Measurements from ENCODE around the gene SLK. TPM values are rescaled to one million over a fixed set of nuclear protein-coding genes. Genes with fewer than 3 reads are reported as not detected.

Gene SLK
- total and polyA plus RNA-seq, 2 of the 4 experiments (the other 2 are of a cell fraction), result 8.1 to 21.5 TPM

- Histone ChIP-seq H3K9ac (ENCODE audit: low read depth, low read length) (no peak overlapping the region), H2BK120ac (ENCODE audit: low read depth, low read length) (no peak overlapping the region), H3K36me3 (ENCODE audit: control insufficient read depth, insufficient read depth, low read length) (no peaks in the 10 kb centered on the region), H3K4me2 (ENCODE audit: low read depth, low read length) (no peak overlapping the region), H2BK20ac (ENCODE audit: low read depth, low read length) (no peak overlapping the region), H3K23ac (ENCODE audit: low read depth, low read length) (no peak overlapping the region), H2AFZ (replicated peaks; ENCODE audit: low read length, poor library complexity) (no peak overlapping the region), H3K27ac (ENCODE audit: insufficient read depth, low read length) (no peak overlapping the region), H3K4me3 (ENCODE audit: insufficient read depth, low read depth, low read length) (no peak overlapping the region), H4K20me1 (ENCODE audit: insufficient read depth, low read length) (no peaks in the 10 kb centered on the region), H3K4ac (ENCODE audit: low read depth, low read length) (no peak overlapping the region), H2AK5ac (ENCODE audit: low read depth, low read length) (no peak overlapping the region), H3K4me1 (ENCODE audit: control insufficient read depth, insufficient read depth, low read length) (0 out of 2 replicates have a peak, but pooled peaks cover 2% of the 10 kb centered on the region), H2BK5ac (ENCODE audit: low read depth, low read length, poor library complexity, severe bottlenecking) (no peak overlapping the region), H3K27me3 (ENCODE audit: control insufficient read depth, insufficient read depth, low read length) (peaks cover 49% of the 10 kb centered on the region), H3K18ac (ENCODE audit: low read depth, low read length) (no peak overlapping the region), H3K9me1 (ENCODE audit: insufficient read depth, low read length) (no peaks in the 10 kb centered on the region; the same call in 1 of the 2 replicates), H3K9me3 (ENCODE audit: control insufficient read depth, insufficient read depth, low read length) (no peaks in the 10 kb centered on the region; the same call in 1 of the 2 replicates), H4K5ac (ENCODE audit: low read depth, low read length) (no peak overlapping the region), H2BK15ac (ENCODE audit: low read depth, low read length) (no peak overlapping the region), H3K79me1 (ENCODE audit: low read depth in 1 of 2, low read length in 2 of 2) (no peaks in the 10 kb centered on the region), H2AK9ac (replicated peaks; ENCODE audit: low read depth, low read length, poor library complexity) (no peak overlapping the region), H4K8ac (ENCODE audit: low read depth in 2 of 2, low read length in 2 of 2) (no peak overlapping the region), H4K91ac (ENCODE audit: insufficient read depth, low read depth, low read length) (no peak overlapping the region), H3K56ac (ENCODE audit: extremely low read depth, insufficient read depth, low read length) (no peak overlapping the region), H3K14ac (replicated peaks; ENCODE audit: low read depth, low read length) (no peak overlapping the region)
- dilution Hi-C loops (cut with HindIII; ENCODE audit: low sequenced_read_pairs, unreplicated experiment), result no loop called here
- intact Hi-C loops (cut with micrococcal nuclease), result no loop called here
- no TSS peak for BruUV-seq (replicated peaks)
- POLR2A ChIA-PET (ENCODE audit: unreplicated experiment), result no interaction called here
- DNase-seq, result no peak
- in situ Hi-C loops (cut with MboI; ENCODE audit: low sequenced_read_pairs), result no loop called here
- no peak for ATAC-seq (ENCODE audit: low read depth)
- CTCF ChIA-PET, result interaction anchor here (0.6 kb wide), 1 partner anchor 17 kb away, joined by 5 read pairs; no protein-coding TSS in a partner anchor
- no peak for TF ChIP-seq NFE2L2 (IDR thresholded peaks at IDR 0.05; ENCODE audit: low read depth, low read length)
- no peak for TF ChIP-seq CTCF (conservative IDR thresholded peaks at IDR 0.05; ENCODE audit: low read depth, low read length)
- TF ChIP-seq RCOR1 (IDR thresholded peaks at IDR 0.05; ENCODE audit: insufficient replicate concordance, low read length), result no peak
- no peak for TF ChIP-seq SMC3 (IDR thresholded peaks at IDR 0.05; ENCODE audit: low read depth, low read length)
- no peak for TF ChIP-seq MAZ (IDR thresholded peaks at IDR 0.05; ENCODE audit: borderline replicate concordance, low read depth, low read length)
- TF ChIP-seq CEBPB (IDR thresholded peaks at IDR 0.05; ENCODE audit: low read depth, low read length), result no peak
- TF ChIP-seq CHD1 (IDR thresholded peaks at IDR 0.05; ENCODE audit: low read depth, low read length), result no peak
- TF ChIP-seq MAFK (IDR thresholded peaks at IDR 0.05; ENCODE audit: low read depth, low read length), result no peak
- no peak for TF ChIP-seq ELK1 (IDR thresholded peaks at IDR 0.05; ENCODE audit: borderline replicate concordance, low read depth, low read length)
- 71% methylated on average over 2 of the region's 7 CpGs; no CpG with 5 or more reads in 1 of the 2 experiments for WGBS, 2 experiments (ENCODE audit: extremely low coverage in 2 of 2, insufficient read length in 1 of 2)
Observed at GRCh38 chr10:104066945-104067344, 100.0 kb downstream of the SLK start.

Data from IMR-90 (cell line).